NCI-H1436 (cell line): Measurements from ENCODE around the gene DNASE1.
"Not testable (repeated sequence)": the region's sequence is repeated elsewhere in the genome, so short reads cannot be mapped to it uniquely, and the experiment has no call there.

ENCODE experiments used
- DNase-seq: peaks from one replicate; lab custom pipeline; 2025; lab: John Stamatoyannopoulos, UW

Gene DNASE1, protein sequence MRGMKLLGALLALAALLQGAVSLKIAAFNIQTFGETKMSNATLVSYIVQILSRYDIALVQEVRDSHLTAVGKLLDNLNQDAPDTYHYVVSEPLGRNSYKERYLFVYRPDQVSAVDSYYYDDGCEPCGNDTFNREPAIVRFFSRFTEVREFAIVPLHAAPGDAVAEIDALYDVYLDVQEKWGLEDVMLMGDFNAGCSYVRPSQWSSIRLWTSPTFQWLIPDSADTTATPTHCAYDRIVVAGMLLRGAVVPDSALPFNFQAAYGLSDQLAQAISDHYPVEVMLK

GRCh38 chr16:3654249-3654991 is at the start of gene DNASE1:
Gene DNASE1 (plus strand): TSS chr16:3654691. CDS start chr16:3655374, 683 bp downstream.
- peak; percentile 15 for DNase-seq

- no peak for DNase-seq
Measured at GRCh38 chr16:3606441-3606840, 48.0 kb upstream of the DNASE1 start.

GRCh38 chr16:3607161-3607560 is 47.3 kb upstream of the DNASE1 start:
- DNase-seq, result no peak

DNA sequence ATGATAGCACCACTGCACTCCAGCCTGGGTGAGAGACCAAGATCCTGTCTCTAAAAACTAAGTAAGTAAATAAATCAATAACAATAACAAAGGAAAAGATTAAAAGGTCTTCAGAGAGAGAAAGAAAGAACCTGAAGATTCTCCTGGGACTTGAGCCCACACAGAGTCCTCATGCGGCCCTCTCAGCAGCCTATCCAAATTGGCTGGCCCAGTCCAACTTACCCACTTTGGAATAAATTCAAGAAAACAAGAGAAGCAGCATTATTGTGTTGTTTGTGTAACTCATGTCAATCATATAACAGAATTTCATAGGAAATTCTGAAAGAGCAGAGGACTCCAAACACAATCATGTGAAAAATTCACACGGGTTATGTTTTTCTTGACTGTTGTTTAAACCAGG is 46.9 kb upstream of the DNASE1 start:
- no peak for DNase-seq

DNA sequence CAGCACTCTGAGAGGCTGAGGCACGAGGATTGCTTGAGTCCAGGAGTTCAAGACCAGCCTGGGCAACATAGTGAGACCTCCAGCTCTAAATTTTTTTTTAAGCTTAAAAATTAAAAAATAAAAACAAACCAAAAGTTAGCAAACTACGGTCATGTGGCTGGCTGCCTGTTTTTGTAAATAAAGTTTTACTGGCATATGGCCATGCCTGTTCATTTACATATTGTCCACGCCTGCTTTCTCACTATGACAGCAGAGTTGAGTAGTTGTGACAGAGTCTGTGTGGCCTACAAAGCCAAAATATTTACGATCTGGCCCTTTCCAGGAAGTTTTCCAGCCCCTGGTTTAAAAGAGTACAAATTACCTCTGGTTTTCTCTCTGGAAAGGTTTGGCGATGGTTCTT is 46.4 kb upstream of the DNASE1 start:
- DNase-seq, result no peak

DNA sequence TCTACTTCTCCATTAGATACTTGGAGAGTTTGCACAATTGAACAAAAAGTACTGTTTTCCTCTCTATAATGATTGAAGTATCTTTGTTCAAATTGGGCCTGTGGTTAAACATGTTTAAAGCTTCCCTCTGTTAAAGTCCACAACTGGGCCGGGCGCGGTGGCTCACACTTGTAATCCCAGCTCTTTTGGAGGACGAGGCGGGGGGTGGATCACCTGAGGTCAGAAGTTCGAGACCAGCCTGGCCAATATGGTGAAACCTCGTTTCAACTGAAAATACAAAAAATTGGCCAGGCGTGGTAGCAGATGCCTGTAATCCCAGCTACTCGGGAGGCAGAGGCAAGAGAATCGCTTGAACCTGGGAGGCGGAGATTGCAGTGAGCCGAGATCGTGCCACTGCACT is 45.5 kb upstream of the DNASE1 start:
- DNase-seq, result not testable (repeated sequence)

- DNase-seq, result no peak
Measured at GRCh38 chr16:3609895-3610697, 44.4 kb upstream of the DNASE1 start.

DNA sequence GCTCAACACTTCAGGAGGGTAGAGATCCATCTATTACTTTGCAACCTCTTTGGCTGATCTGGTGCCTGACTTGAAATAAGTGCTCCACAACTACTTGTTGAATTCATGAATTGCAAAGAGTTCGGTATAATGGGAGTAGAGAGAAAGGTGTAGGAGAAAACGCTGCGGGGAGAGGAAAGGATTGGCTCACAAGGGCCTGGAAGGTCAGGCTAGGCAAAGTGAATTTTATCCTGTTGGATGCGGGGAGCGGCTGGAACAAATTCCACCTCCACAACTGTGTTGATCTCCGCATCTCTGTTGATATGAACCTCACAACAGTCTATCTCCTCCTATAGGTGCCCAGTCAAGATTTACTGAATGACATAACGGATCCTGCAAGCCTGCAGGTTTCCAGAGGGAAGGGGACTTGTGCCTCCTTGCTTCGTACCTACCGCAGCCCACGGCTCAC is 43.8 kb upstream of the DNASE1 start:
- no peak for DNase-seq

- peak; percentile 93 for DNase-seq
Measured at GRCh38 chr16:3611146-3611975, 43.1 kb upstream of the DNASE1 start, which contains the start of gene SLX4. Gene SLX4 (minus strand): TSS chr16:3611606. CDS start chr16:3608964, 2,642 bp downstream.

DNA sequence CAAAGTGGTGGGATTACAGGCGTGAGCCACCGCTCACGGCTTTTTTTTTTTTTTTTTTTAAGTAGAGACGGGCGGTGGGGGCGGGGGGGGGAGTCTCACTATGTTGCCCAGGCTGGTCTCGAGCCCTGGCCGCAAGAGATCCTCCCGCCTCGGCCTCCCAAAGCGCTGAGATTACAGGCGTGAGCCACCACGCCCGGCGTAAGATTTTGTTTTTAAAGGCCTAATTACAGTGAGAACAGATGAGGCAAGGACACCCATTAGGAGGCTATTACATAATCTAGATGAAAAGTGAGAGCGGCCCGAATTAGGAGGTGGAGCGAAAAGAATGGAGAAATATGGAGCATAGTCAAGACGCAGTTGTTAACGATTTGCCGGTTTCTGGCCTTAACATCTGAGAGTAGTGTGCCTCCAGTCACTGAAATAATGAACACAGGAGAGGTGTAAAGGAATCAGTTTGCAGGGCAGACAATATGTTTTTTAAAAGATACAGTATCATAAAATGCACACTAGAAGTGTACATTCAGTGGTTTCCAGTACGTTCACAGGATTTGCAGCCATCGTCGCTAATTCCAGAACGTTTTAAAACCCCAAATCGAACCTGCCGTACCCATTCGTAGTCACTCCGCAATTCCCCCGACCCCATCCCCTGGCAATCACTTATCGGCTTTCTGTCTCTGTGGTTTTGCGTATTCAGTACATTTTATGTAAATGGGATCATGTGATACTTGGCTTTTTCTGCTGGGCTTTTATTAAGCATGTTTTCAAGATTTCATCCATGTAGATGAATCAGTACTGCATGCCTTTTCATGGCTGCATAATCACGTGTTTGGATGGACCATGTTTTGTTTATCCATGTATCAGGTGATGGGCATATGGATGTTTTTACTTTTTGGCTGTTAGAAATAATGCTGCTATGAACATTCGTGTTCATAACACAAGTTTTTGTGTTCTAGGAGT is 41.7 kb upstream of the DNASE1 start:
- no peak for DNase-seq

DNA sequence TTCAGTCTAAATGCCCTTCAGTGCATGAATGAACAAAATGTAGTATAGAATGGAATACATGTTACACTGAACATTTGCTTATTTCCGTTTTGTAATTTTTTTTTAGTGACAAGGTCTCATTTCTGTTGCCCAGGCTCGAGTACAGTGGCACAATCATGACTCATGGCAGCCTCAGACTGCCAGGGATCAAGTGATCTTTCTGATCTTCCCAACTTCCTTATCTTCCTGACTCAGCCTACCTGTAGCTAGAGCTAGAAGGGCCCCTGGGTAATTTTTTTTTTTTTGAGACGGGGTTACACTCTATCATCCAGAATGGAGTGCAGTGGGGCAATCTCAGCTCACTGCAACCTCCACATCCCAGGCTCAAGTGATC is 35.7 kb upstream of the DNASE1 start:
- no peak for DNase-seq

- no peak for DNase-seq
Measured at GRCh38 chr16:3623642-3624041, 30.8 kb upstream of the DNASE1 start.

DNA sequence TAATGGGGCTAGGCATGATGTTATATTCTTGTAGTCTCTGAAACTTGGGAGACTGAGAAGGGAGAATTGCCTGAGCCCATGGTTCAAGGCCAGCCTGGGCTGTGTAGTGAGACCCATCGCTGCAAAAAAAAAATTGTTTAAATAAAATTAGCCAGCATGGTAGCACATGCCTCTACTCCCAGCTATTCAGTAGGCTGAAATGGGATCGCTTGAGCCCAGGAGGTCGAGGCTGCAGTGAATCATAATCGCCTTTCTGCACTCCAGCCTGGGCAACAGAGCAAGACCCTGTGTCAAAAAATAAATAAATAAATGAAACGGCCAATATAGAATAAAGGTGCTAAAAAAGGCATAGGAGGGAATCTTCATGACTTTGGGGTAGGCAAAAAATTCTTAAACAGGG is 29.2 kb upstream of the DNASE1 start:
- no peak for DNase-seq

DNA sequence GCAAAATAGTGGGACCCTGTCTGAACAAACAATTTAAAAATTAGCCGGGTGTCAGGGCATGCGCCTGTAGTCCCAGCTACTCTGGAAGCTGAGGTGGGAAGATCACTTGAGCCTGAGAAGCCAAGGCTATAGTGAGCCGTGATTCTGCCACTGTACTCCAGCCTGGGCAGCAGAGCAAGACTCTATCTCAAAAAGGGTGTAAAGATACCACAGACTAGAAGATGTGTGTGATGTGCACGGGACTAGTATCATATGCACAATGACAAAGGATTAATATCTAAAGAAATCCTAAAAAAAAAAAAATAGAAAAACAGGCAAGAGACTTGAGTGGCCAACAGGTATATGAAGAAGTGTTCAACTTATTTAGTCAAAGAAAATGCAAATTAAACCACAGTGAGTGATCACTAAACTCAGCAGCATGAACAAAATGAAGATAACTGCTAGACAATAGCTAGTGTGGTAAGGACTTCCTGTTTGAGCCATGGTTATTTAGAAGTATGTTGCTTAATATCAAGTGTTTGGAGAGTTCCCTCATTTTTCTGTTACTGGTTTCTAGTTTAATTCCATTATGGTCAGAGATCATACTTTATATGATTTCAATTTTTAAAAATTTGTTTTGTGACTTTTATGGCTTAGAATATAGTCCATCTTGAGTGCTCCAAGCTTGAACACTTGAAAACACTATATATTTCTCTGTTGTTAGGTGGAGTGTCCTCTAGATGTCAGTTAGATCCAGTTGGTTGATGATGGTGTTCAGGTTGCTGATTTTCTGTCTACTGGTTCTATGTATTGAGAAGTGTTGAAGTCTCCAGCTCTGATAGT is 28.4 kb upstream of the DNASE1 start:
- DNase-seq, result no peak

GRCh38 chr16:3637371-3637923 is 17.0 kb upstream of the DNASE1 start:
- DNase-seq, result no peak

DNA sequence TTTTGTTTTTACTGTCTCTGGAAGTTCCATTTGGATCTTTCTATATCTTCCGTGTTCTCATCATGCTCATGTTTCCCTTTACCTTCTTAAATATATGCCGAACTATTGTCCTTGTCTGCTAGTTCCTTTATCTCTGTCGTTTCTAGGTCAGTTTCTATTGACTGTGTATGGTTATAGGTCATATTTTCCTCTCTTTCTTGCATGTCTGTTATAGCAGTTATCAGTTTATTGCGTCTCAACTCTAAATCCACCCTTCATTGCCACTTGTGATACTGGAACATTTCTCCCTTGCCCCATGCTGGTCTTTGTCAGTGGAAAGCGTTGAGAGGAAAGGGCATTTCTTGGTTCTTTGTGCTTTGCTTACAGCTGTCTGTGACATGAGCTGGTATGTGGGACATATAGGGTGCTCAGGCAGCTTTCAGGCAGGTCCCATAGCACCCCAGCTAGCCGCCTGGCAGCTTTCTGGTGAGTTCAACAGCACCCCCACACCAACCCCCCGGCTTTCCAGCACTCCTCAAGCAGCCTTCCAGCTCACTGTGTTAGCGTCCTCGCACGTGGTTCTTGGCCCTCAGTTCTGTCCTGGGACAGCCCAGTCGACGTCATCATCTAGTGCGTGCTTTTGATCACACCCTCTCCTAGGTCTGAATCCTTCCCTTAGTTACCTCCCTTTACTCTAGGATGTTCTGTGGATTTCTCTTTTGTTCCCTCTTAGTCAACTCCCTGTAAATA is 15.4 kb upstream of the DNASE1 start:
- DNase-seq, result no peak

GRCh38 chr16:3640207-3640606 is 14.3 kb upstream of the DNASE1 start:
- no peak for DNase-seq

DNA sequence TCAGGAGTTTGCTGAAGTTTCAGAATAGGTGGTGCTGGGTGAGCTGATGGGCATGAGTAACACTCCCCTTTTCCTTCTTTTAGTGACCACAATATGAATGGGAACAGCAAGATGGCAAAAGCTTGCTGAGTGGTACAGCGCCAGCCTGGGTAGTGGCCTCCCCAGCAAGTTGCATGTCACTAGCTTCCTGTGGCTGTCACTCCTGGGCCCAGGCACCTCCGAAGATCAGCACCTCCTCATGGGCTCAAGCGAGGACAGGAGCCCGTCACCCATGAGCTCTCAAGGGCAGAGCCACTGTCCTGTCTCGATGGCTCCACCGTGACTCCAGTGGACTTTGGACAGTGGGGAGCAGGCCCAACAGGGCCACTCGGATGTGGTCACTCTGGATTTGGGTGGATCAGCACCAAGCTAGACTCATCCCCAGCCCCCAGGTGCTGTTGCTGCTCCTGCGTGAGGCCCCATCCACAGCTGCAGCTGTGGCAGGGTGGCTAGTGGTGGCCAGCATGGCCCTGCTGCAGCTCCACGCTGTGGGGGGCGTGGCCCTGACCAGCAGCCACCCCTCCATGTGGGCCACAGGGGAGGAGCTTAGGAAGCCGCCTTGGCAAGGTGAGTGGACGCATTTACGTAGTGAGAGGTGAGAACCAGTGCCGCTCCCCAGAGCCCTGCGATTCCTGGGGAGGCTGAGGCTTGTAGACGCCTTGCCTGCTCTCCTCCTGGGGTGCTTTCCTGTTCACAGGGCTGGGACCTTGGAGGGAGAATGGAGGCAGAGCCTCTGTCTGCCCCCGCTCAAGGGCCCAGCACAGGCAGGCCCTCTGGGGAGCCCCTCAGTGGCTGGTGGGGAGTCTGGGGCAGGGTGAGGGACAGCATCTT is 13.6 kb upstream of the DNASE1 start:
- DNase-seq, result no peak
